ENCODE results near the gene CHST3.
A peak's percentile ranks its signal among the peaks of the same experiment; 100 is the strongest.

CHST3 gene

GRCh38 chr10:71969929-71970328 is 5.7 kb downstream of the CHST3 start:
- no peak overlapping the region for H2BK120ac ChIP-seq (ENCODE audit: low read depth, low read length)
- no peak overlapping the region for H3K9ac ChIP-seq (ENCODE audit: low read length)
- peaks cover 21% of the 10 kb centered on the region for H3K79me2 ChIP-seq (ENCODE audit: control insufficient read depth, insufficient read depth, low read length)
- H4K5ac ChIP-seq (ENCODE audit: low read length), result no peak overlapping the region
- no peak overlapping the region for H4K8ac ChIP-seq (ENCODE audit: low read depth, low read length)
- H2BK15ac ChIP-seq (replicated peaks; ENCODE audit: low read depth), result no peak overlapping the region
- H3K18ac ChIP-seq (ENCODE audit: low read length), result no peak overlapping the region
- no peak overlapping the region for H3K4me2 ChIP-seq (ENCODE audit: low read length)
- H3K27me3 ChIP-seq (ENCODE audit: insufficient read depth, low read length, poor library complexity), result no peaks in the 10 kb centered on the region
- no peak for DNase-seq
- H3K4me3 ChIP-seq (ENCODE audit: low read length), result no peak overlapping the region
- no CpG with 5 or more reads among the region's 10 CpGs for WGBS (ENCODE audit: extremely low coverage, insufficient coverage, low lambda C conversion rate)
- H3K36me3 ChIP-seq (ENCODE audit: control insufficient read depth, insufficient read depth, low read length), result no peaks in the 10 kb centered on the region
- H3K79me1 ChIP-seq (ENCODE audit: low read length), result peaks cover 17% of the 10 kb centered on the region
- no peak overlapping the region for H3K4ac ChIP-seq (ENCODE audit: low read depth, low read length)
- H3K4me1 ChIP-seq (ENCODE audit: control insufficient read depth, low read depth, low read length), result peaks cover 5% of the 10 kb centered on the region
- H2AK5ac ChIP-seq (ENCODE audit: low read length), result no peak overlapping the region
- H3K27ac ChIP-seq (ENCODE audit: low read depth, low read length), result no peak overlapping the region
- H2BK5ac ChIP-seq (ENCODE audit: low read length), result no peak overlapping the region
- no peak overlapping the region for H3K56ac ChIP-seq (ENCODE audit: low read length)
- H3K23ac ChIP-seq (ENCODE audit: low read length), result no peak overlapping the region

DNA sequence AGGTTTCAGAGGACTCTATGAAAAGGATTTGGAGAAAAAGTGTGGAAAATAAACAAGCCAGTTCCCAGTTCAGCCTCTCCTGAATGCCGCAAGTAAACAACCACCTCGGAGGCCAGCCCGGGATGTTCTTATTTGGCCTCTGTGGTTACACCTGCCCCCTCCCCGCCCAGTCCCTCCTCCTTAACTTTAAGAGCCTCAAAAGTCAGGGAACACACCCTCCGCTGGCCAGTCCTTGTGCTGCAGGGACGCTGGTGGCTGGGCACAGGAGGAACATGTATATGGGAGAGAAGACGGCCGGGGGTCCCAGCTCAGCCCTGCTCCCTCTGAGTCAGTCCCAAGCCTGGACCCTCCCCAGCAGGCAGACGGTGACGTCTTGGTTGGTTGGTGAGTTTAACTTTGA is 6.1 kb downstream of the CHST3 start:
- DNase-seq, result peak; percentile 85
- Histone ChIP-seq H3K4ac (ENCODE audit: low read depth, low read length) (no peak overlapping the region), H3K4me3 (ENCODE audit: low read length) (no peak overlapping the region), H2BK120ac (ENCODE audit: low read depth, low read length) (no peak overlapping the region), H2AK5ac (ENCODE audit: low read length) (no peak overlapping the region), H4K5ac (ENCODE audit: low read length) (no peak overlapping the region), H4K8ac (ENCODE audit: low read depth, low read length) (no peak overlapping the region), H3K56ac (ENCODE audit: low read length) (no peak overlapping the region), H3K79me2 (ENCODE audit: control insufficient read depth, insufficient read depth, low read length) (peaks cover 19% of the 10 kb centered on the region), H3K23ac (ENCODE audit: low read length) (no peak overlapping the region), H3K4me1 (ENCODE audit: control insufficient read depth, low read depth, low read length) (peaks cover 5% of the 10 kb centered on the region), H3K4me2 (ENCODE audit: low read length) (no peak overlapping the region), H2BK5ac (ENCODE audit: low read length) (no peak overlapping the region), H3K18ac (ENCODE audit: low read length) (no peak overlapping the region), H3K79me1 (ENCODE audit: low read length) (peaks cover 17% of the 10 kb centered on the region), H3K36me3 (ENCODE audit: control insufficient read depth, insufficient read depth, low read length) (no peaks in the 10 kb centered on the region), H3K27me3 (ENCODE audit: insufficient read depth, low read length, poor library complexity) (no peaks in the 10 kb centered on the region), H3K9ac (ENCODE audit: low read length) (no peak overlapping the region), H2BK15ac (replicated peaks; ENCODE audit: low read depth) (no peak overlapping the region), H3K27ac (ENCODE audit: low read depth, low read length) (no peak overlapping the region)
- no CpG with 5 or more reads among the region's 10 CpGs for WGBS (ENCODE audit: extremely low coverage, insufficient coverage, low lambda C conversion rate)

- Histone ChIP-seq H3K27me3 (ENCODE audit: insufficient read depth, low read length, poor library complexity) (no peaks in the 10 kb centered on the region), H2BK15ac (replicated peaks; ENCODE audit: low read depth) (no peak overlapping the region), H4K8ac (ENCODE audit: low read depth, low read length) (no peak overlapping the region), H3K56ac (ENCODE audit: low read length) (no peak overlapping the region), H3K27ac (ENCODE audit: low read depth, low read length) (no peak overlapping the region), H3K79me2 (ENCODE audit: control insufficient read depth, insufficient read depth, low read length) (peaks cover 14% of the 10 kb centered on the region), H2BK120ac (ENCODE audit: low read depth, low read length) (no peak overlapping the region), H2AK5ac (ENCODE audit: low read length) (no peak overlapping the region), H3K36me3 (ENCODE audit: control insufficient read depth, insufficient read depth, low read length) (no peaks in the 10 kb centered on the region), H3K4me3 (ENCODE audit: low read length) (no peak overlapping the region), H3K18ac (ENCODE audit: low read length) (no peak overlapping the region), H3K9ac (ENCODE audit: low read length) (no peak overlapping the region), H3K4ac (ENCODE audit: low read depth, low read length) (no peak overlapping the region), H4K5ac (ENCODE audit: low read length) (no peak overlapping the region), H3K23ac (ENCODE audit: low read length) (no peak overlapping the region), H3K79me1 (ENCODE audit: low read length) (peaks cover 13% of the 10 kb centered on the region), H2BK5ac (ENCODE audit: low read length) (no peak overlapping the region), H3K4me2 (ENCODE audit: low read length) (no peak overlapping the region), H3K4me1 (ENCODE audit: control insufficient read depth, low read depth, low read length) (no peaks in the 10 kb centered on the region)
- DNase-seq, result no peak
- no CpG with 5 or more reads among the region's 4 CpGs for WGBS (ENCODE audit: extremely low coverage, insufficient coverage, low lambda C conversion rate)
Observed at GRCh38 chr10:71970869-71971268, 6.7 kb downstream of the CHST3 start.

DNA sequence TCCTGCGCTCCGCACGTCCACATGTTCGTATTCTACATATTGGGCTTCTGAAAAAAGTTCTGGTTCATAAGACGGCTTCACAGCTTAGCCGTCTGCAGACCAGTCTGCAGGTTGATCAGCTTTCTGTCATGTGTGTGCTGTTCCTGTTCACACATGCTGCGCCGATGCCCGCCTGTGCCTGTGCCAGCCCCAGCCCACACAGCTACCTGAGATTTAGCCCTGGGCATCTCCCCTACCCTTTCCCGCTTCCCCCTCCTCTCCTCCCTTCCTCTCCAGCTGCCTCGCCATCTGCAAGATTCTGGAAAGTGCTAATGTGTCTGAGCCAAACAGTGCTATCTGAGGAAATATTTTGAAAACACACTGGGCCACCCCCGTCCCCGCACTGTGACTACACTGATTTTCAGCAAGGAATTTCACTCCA is 7.1 kb downstream of the CHST3 start:
- Histone ChIP-seq H4K5ac (ENCODE audit: low read length) (no peak overlapping the region), H3K4me3 (ENCODE audit: low read length) (no peak overlapping the region), H3K27me3 (ENCODE audit: insufficient read depth, low read length, poor library complexity) (no peaks in the 10 kb centered on the region), H3K9ac (ENCODE audit: low read length) (no peak overlapping the region), H2BK5ac (ENCODE audit: low read length) (no peak overlapping the region), H3K4me2 (ENCODE audit: low read length) (no peak overlapping the region), H3K79me2 (ENCODE audit: control insufficient read depth, insufficient read depth, low read length) (peaks cover 10% of the 10 kb centered on the region), H4K8ac (ENCODE audit: low read depth, low read length) (no peak overlapping the region), H2BK15ac (replicated peaks; ENCODE audit: low read depth) (no peak overlapping the region), H2AK5ac (ENCODE audit: low read length) (no peak overlapping the region), H3K36me3 (ENCODE audit: control insufficient read depth, insufficient read depth, low read length) (no peaks in the 10 kb centered on the region), H3K4me1 (ENCODE audit: control insufficient read depth, low read depth, low read length) (no peaks in the 10 kb centered on the region), H2BK120ac (ENCODE audit: low read depth, low read length) (no peak overlapping the region), H3K4ac (ENCODE audit: low read depth, low read length) (no peak overlapping the region), H3K56ac (ENCODE audit: low read length) (no peak overlapping the region), H3K27ac (ENCODE audit: low read depth, low read length) (no peak overlapping the region), H3K18ac (ENCODE audit: low read length) (no peak overlapping the region), H3K23ac (ENCODE audit: low read length) (no peak overlapping the region), H3K79me1 (ENCODE audit: low read length) (peaks cover 9% of the 10 kb centered on the region)
- DNase-seq, result no peak
- WGBS (ENCODE audit: extremely low coverage, insufficient coverage, low lambda C conversion rate), result no CpG with 5 or more reads among the region's 13 CpGs

- H3K4me1 ChIP-seq (ENCODE audit: control insufficient read depth, low read depth, low read length), result no peaks in the 10 kb centered on the region
- no peak overlapping the region for H2BK120ac ChIP-seq (ENCODE audit: low read depth, low read length)
- H3K4me3 ChIP-seq (ENCODE audit: low read length), result no peak overlapping the region
Observed at GRCh38 chr10:71971769-71972555, 7.8 kb downstream of the CHST3 start.

More at GRCh38 chr10:71971769-71972555, 7.8 kb downstream of the CHST3 start:
- H3K79me2 ChIP-seq (ENCODE audit: control insufficient read depth, insufficient read depth, low read length), result peaks cover 3% of the 10 kb centered on the region
- H3K4me2 ChIP-seq (ENCODE audit: low read length), result no peak overlapping the region
- H3K27ac ChIP-seq (ENCODE audit: low read depth, low read length), result no peak overlapping the region
- no CpG with 5 or more reads among the region's 21 CpGs for WGBS (ENCODE audit: extremely low coverage, insufficient coverage, low lambda C conversion rate)
- no peak overlapping the region for H4K8ac ChIP-seq (ENCODE audit: low read depth, low read length)
- no peak overlapping the region for H3K4ac ChIP-seq (ENCODE audit: low read depth, low read length)
- H3K79me1 ChIP-seq (ENCODE audit: low read length), result peaks cover 9% of the 10 kb centered on the region
- no peaks in the 10 kb centered on the region for H3K27me3 ChIP-seq (ENCODE audit: insufficient read depth, low read length, poor library complexity)
- H3K36me3 ChIP-seq (ENCODE audit: control insufficient read depth, insufficient read depth, low read length), result no peaks in the 10 kb centered on the region
- H4K5ac ChIP-seq (ENCODE audit: low read length), result no peak overlapping the region
- no peak overlapping the region for H3K18ac ChIP-seq (ENCODE audit: low read length)
- no peak overlapping the region for H2AK5ac ChIP-seq (ENCODE audit: low read length)
- no peak overlapping the region for H3K23ac ChIP-seq (ENCODE audit: low read length)
- no peak overlapping the region for H3K56ac ChIP-seq (ENCODE audit: low read length)
- DNase-seq, result no peak
- H3K9ac ChIP-seq (ENCODE audit: low read length), result no peak overlapping the region
- no peak overlapping the region for H2BK5ac ChIP-seq (ENCODE audit: low read length)
- H2BK15ac ChIP-seq (replicated peaks; ENCODE audit: low read depth), result no peak overlapping the region

Measured in mesendoderm (in vitro differentiated cells).